ENCODE measurements around the gene ZNF837. TPM values are rescaled to one million over a fixed set of nuclear protein-coding genes. Genes with fewer than 3 reads are reported as not detected.

ZNF837 gene
- total RNA-seq, 2 donors from 2014 or later: 1.2 to 1.6 TPM

DNA sequence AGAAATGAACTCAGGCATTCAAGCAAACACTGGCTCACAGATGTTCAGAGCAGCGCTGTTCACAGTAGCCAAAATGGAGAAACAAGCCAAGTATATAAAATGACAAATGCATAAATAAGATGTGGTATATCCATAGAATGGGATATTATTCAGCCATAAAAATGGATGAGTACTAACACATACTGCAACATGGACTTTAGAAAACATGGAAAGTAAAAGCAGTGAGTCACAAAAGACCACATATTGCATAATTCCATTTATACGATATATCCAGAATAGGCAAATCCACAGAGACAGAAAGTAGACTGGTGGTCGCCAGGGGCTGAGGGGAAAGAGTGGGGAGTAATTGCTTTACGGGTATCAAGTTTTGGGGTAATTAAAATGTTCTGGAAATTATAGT, 6.6 kb downstream of the ZNF837 start:
- no peaks in the 10 kb centered on the region for H3K9me3 ChIP-seq (ENCODE audit: control insufficient read depth, low read length, poor library complexity, severe bottlenecking)
- Mint-ChIP-seq H3K27ac (no peak overlapping the region), H3K4me3 (no peak overlapping the region), H3K4me1 (no peaks in the 10 kb centered on the region), H3K27me3 (no peaks in the 10 kb centered on the region), H3K36me3 (ENCODE audit: low read depth) (no peaks in the 10 kb centered on the region)
- DNase-seq (no peak), ATAC-seq (no peak)

GRCh38 chr19:58372311-58373133, 8.3 kb downstream of the ZNF837 start:
- DNase-seq (no peak), ATAC-seq (no peak)
- no peaks in the 10 kb centered on the region for H3K9me3 ChIP-seq (ENCODE audit: control insufficient read depth, low read length, poor library complexity, severe bottlenecking)
- Mint-ChIP-seq H3K4me1 (no peaks in the 10 kb centered on the region), H3K27me3 (no peaks in the 10 kb centered on the region), H3K27ac (no peak overlapping the region), H3K36me3 (ENCODE audit: low read depth) (no peaks in the 10 kb centered on the region), H3K4me3 (no peak overlapping the region)

DNA sequence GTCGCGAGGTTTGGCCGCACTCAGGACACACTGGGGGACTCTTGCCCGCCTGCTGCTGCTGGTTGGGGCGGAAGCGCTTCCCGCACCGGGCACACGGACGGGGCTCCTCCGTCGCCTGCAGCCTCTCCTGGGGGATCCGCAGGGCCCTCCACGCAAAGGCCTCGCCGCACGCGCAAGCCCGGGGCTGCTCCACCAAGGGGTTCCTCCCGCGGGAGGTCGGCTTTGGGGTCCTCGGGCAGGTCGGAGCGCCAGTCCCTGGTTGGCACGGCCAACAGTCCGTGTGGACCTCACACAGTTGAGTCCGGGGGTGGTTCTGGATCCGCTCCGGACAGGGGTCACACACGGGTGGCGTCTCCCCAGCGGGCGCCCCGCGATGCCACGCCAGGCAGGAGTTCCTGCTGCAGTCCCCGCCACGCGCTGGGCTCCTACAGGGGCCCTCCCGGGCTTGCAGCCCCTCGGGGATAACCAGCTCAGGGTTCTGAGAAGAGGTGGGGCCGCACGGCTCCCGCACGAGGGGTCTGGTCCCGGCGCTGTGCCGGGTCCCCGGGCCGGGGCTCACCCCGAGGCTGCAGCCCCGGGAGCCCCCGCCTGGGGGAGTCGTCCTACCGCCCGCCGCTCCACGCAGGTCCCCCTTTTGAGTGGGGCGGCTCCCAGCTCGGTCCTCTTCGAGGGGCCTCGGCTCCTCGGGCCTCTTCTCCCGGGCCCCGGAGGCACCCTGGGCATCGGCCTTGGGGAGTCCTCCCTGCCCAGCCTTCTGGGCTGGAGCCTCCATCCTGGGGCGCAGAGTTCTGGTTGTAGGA, 12.1 kb downstream of the ZNF837 start:
- ATAC-seq: no peak
- Mint-ChIP-seq H3K36me3 (ENCODE audit: low read depth) (no peaks in the 10 kb centered on the region), H3K27ac (no peak overlapping the region), H3K27me3 (no peaks in the 10 kb centered on the region), H3K4me3 (no peak overlapping the region), H3K4me1 (peaks cover 2% of the 10 kb centered on the region)
- DNase-seq: no peak
- H3K9me3 ChIP-seq (ENCODE audit: control insufficient read depth, low read length, poor library complexity, severe bottlenecking): no peaks in the 10 kb centered on the region

DNA sequence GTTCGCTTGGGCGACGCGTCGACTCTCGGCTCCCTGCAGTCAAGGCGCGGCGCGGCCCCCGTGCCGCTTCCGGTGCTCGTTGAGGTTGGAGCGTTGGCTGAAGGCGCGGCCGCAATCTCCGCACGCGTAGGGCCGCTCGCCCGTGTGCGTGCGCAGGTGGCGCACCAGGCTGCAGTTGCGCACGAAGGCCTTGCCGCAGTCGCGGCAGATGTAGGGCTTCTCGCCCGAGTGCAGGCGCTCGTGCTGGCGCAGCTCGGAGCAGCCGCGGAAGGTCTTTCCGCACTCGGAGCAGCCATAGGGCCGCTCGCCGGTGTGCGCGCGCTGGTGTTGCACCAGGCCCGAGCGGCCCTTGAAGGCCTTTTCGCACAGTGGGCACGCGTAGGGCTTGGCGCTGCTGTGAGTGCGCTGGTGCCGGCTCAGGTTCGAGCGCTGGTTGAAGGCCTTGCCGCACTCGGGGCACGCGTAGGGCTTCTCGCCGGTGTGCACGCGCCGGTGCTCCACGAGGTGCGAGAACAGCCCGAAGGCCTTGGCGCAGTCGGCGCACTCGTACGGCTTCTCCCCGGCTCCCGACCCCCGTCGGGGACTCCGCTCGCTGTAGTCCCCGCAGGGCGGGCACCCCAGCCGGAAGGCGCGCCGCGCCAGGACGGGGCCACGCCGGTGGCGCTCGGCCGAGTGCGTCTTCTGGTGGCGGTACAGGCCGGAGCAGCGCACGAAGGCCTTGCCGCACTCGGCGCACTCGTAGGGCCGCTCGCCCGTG, 13.0 kb downstream of the ZNF837 start:
- Mint-ChIP-seq H3K4me3 (no peak overlapping the region), H3K4me1 (peaks cover 3% of the 10 kb centered on the region), H3K36me3 (ENCODE audit: low read depth) (no peaks in the 10 kb centered on the region), H3K27ac (no peak overlapping the region), H3K27me3 (no peaks in the 10 kb centered on the region)
- ATAC-seq (no peak), DNase-seq (no peak)
- H3K9me3 ChIP-seq (ENCODE audit: control insufficient read depth, low read length, poor library complexity, severe bottlenecking): no peaks in the 10 kb centered on the region

DNA sequence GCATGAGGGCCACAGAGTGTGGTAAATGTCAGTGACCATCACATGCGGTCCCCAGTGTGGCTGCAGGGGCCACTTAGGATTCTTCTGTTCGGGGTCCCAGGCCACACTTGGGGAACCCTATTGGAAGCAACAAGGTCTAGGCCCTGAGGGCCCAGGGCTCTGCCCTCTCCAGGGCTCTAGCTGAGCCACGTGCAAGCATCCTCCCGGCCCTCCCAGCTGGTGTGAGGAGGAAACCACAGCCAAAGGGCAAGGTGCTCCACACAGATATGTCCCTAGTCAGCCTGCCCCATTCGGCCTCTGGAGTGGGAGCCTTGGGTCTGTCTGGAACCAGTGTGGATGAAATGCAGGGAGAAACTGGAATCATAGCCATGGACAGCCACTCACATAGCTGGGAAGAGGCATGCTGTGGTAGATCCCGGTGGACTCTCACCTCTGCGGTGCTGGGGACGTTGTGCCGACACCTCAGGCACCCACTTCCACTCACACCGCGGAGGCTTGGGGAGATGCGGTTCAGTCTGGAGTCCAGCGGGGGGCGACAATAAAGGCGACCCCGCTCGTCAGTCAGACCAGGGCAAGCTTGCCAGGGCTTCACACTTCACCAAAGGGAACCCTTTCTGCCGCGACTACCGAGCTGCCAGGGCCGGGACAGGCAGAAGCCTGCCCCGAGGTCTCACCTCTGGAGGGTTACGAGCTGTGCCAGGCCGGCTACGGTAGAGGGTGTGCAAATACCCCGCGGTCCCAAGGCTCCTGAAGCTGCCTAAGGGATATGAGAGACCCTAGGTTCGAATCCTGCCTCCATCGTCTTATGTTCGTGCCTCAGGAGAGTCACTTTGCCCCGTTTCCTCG, 14.0 kb downstream of the ZNF837 start:
- peaks cover 10% of the 10 kb centered on the region for H3K4me1 Mint-ChIP-seq
- ATAC-seq: no peak
- no peak for DNase-seq
- no peaks in the 10 kb centered on the region for H3K36me3 Mint-ChIP-seq (ENCODE audit: low read depth)
- no peak overlapping the region for H3K4me3 Mint-ChIP-seq
- H3K27me3 Mint-ChIP-seq: no peaks in the 10 kb centered on the region
- H3K9me3 ChIP-seq (ENCODE audit: control insufficient read depth, low read length, poor library complexity, severe bottlenecking): no peaks in the 10 kb centered on the region
- H3K27ac Mint-ChIP-seq: no peak overlapping the region

DNA sequence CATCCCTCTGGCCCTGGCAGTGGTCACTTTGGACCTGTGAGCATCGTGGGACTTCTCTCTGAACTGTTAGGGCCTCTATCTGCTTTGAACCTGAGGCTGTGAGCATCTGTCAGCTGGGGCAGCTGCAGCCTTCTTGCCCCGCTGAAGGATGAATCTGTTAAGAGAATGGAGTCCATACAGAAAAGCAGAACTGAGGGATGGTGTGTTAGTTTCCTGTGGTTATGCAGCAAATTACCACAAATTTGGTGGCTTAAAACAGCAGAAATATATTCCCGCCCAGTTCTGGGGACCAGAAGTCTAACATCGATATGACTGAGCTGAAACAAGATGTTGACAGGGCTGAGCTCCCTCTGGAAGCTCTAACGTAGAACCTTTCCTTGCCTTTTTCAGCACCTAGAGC, 16.7 kb downstream of the ZNF837 start:
- Mint-ChIP-seq H3K4me1 (peaks cover 11% of the 10 kb centered on the region), H3K27ac (no peak overlapping the region), H3K4me3 (no peak overlapping the region), H3K36me3 (ENCODE audit: low read depth) (no peaks in the 10 kb centered on the region), H3K27me3 (no peaks in the 10 kb centered on the region)
- no peaks in the 10 kb centered on the region for H3K9me3 ChIP-seq (ENCODE audit: control insufficient read depth, low read length, poor library complexity, severe bottlenecking)
- DNase-seq (no peak), ATAC-seq (no peak)

- Mint-ChIP-seq H3K27ac (peak within 1 kb of the TSS; percentile 87), H3K4me3 (peak within 1 kb of the TSS; percentile 94), H3K27me3 (no peaks in the 10 kb centered on the region), H3K4me1 (peaks cover 11% of the 10 kb centered on the region), H3K36me3 (ENCODE audit: low read depth) (no peaks in the 10 kb centered on the region)
- ATAC-seq: peak; percentile 94
- DNase-seq: peak; percentile 89 to 93 (median 91)
- no peaks in the 10 kb centered on the region for H3K9me3 ChIP-seq (ENCODE audit: control insufficient read depth, low read length, poor library complexity, severe bottlenecking)
Observed at GRCh38 chr19:58362272-58362994, 18.4 kb downstream of the ZNF837 start, which contains the start of gene ZNF497. Gene ZNF497 (minus strand): TSS chr19:58362751. CDS start chr19:58357635, 5,116 bp downstream.

GRCh38 chr19:58361900-58362271, 18.9 kb downstream of the ZNF837 start:
- Mint-ChIP-seq H3K4me1 (peaks cover 11% of the 10 kb centered on the region), H3K27ac (peak overlapping the region; percentile 87), H3K4me3 (peak overlapping the region; percentile 94), H3K27me3 (no peaks in the 10 kb centered on the region), H3K36me3 (ENCODE audit: low read depth) (no peaks in the 10 kb centered on the region)
- H3K9me3 ChIP-seq (ENCODE audit: control insufficient read depth, low read length, poor library complexity, severe bottlenecking): no peaks in the 10 kb centered on the region
- ATAC-seq: no peak
- DNase-seq: no peak

GRCh38 chr19:58357481-58358145, 23.2 kb downstream of the ZNF837 start:
- Mint-ChIP-seq H3K27ac (no peak overlapping the region), H3K4me1 (peaks cover 7% of the 10 kb centered on the region), H3K36me3 (ENCODE audit: low read depth) (no peaks in the 10 kb centered on the region), H3K4me3 (peak overlapping the region; percentile 36), H3K27me3 (no peaks in the 10 kb centered on the region)
- DNase-seq (no peak), ATAC-seq (no peak)
- no peaks in the 10 kb centered on the region for H3K9me3 ChIP-seq (ENCODE audit: control insufficient read depth, low read length, poor library complexity, severe bottlenecking)

DNA sequence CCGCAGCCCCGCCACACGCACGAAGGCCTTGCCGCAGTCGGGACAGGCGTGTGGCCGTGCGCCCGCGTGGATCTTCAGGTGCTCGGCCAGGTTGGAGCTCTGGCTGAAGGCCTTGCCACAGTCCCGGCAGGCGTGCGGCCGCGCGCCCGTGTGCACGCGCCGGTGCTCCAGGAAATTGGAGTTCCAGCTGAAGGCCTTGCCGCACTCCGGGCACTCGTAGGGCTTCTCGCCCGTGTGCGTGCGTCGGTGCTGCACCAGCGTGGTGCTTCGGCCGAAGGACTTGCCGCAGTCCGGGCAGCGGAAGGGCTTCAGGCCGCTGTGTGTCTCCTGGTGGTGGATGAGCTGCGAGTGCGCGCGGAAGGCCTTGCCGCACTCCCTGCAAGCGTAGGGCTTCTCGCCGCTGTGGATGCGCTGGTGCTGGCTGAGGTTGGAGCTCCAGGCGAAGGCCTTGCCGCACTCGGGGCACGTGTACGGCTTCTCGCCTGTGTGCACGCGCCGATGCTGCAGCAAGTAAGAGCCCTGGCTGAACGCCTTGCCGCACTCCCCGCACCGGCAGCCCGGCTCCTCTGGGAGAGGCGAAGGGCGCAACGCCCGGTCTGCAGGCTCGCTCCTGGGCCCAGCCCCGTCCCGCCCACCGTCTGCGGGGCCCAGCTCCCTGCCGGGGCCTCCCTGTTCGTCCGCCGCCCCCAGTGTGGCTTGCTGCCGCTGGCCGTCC, 23.9 kb downstream of the ZNF837 start:
- no peaks in the 10 kb centered on the region for H3K36me3 Mint-ChIP-seq (ENCODE audit: low read depth)
- ATAC-seq: no peak
- H3K9me3 ChIP-seq (ENCODE audit: control insufficient read depth, low read length, poor library complexity, severe bottlenecking): no peaks in the 10 kb centered on the region
- no peak for DNase-seq
- no peak overlapping the region for H3K27ac Mint-ChIP-seq
- H3K4me3 Mint-ChIP-seq: peak overlapping the region; percentile 57
- no peaks in the 10 kb centered on the region for H3K27me3 Mint-ChIP-seq
- H3K4me1 Mint-ChIP-seq: peaks cover 4% of the 10 kb centered on the region

Measured in T-helper 17 cell (primary cell).